ENCODE data around the gene IDH1.
A peak's percentile ranks its signal among the peaks of the same experiment; 100 is the strongest.
"Not testable (repeated sequence)": the region's sequence is repeated elsewhere in the genome, so short reads cannot be mapped to it uniquely, and the experiment has no call there.

Gene IDH1

GRCh38 chr2:208254871-208255556 is at the start of gene IDH1:
TSS of gene IDH1 (minus strand) at chr2:208255071. CDS start at chr2:208251551, 3,520 bp downstream.
- peak; percentile 93 to 98 (median 96) for DNase-seq (ENCODE audit: low read depth in 4 of 4, low spot score in 1 of 4)

GRCh38 chr2:208304157-208304556 is 49.3 kb upstream of the IDH1 start:
- no peak for DNase-seq (ENCODE audit: low read depth in 4 of 4, low spot score in 1 of 4)

- DNase-seq (ENCODE audit: low read depth in 4 of 4, low spot score in 1 of 4) = no peak
Observed at GRCh38 chr2:208300847-208301618, 46.2 kb upstream of the IDH1 start.

DNA sequence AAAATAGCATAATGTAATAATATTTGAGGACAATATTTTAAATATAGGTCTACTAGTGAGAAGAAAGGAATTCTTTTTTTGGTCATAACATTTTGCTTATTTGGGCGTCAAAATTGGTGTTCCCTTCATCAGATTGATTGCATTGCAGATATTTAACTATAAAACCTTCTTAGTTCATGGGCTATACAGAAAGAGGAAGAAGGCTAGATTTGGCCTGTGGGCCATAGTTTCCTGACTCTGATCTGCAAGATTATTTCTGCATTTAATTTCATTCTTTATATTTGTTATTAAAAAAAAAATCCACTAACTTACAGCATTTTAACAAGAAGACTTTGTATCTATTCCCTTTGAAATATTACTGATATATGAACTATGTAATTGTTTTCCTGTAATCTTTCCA is 43.1 kb upstream of the IDH1 start:
- DNase-seq (ENCODE audit: low read depth in 4 of 4, low spot score in 1 of 4) = no peak

DNA sequence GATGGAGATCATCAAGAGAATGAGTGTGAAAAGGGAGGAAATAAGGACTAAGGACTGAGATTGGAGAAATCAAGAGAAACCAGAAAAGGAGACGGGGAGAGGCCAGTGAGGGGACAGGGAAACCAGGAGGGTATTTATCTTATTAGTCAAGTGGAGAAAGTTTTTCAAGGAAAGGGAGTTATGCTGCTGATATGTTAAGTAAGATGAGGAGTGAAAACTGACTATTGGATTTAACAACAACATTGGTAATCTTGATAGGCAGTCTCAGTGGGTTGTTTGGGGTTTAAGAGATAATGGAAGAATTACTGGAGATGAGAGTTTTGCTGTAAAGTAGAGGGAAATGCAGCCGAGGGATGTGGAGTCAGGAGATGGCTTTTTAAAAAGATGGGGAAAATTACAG is 41.7 kb upstream of the IDH1 start:
- no peak for DNase-seq (ENCODE audit: low read depth in 4 of 4, low spot score in 1 of 4)

GRCh38 chr2:208295834-208296233 is 41.0 kb upstream of the IDH1 start:
- DNase-seq (ENCODE audit: low read depth in 4 of 4, low spot score in 1 of 4) = no peak

- no peak for DNase-seq (ENCODE audit: low read depth in 4 of 4, low spot score in 1 of 4)
Observed at GRCh38 chr2:208294482-208295024, 39.7 kb upstream of the IDH1 start.

GRCh38 chr2:208285853-208286252 is 31.0 kb upstream of the IDH1 start:
- DNase-seq (ENCODE audit: low read depth in 4 of 4, low spot score in 1 of 4) = no peak

- DNase-seq (ENCODE audit: low read depth in 4 of 4, low spot score in 1 of 4) = no peak
Observed at GRCh38 chr2:208280933-208281332, 26.1 kb upstream of the IDH1 start.

- DNase-seq (ENCODE audit: low read depth in 4 of 4, low spot score in 1 of 4) = no peak
Observed at GRCh38 chr2:208280234-208280633, 25.4 kb upstream of the IDH1 start.

DNA sequence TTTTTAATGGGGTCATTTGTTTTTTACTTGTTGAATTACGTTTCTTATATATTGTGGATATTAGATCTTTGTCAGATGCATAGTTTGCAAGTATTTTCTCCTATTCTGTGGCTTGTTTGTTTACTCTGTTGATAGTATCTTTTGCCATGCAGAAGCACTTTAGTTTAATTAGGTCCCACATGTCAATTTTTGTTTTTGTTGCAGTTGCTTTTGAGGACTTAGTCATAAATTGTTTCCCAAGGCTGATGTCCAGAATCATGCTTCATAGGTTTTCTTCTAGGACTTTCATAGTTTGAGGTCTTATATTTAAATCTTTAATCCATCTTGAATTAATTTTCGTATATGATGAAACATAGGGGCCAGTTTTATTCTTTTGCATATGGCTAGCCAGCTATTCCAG is 24.4 kb upstream of the IDH1 start:
- DNase-seq (ENCODE audit: low read depth in 4 of 4, low spot score in 1 of 4) = no peak

- no peak for DNase-seq (ENCODE audit: low read depth in 4 of 4, low spot score in 1 of 4)
Observed at GRCh38 chr2:208278549-208278948, 23.7 kb upstream of the IDH1 start.

DNA sequence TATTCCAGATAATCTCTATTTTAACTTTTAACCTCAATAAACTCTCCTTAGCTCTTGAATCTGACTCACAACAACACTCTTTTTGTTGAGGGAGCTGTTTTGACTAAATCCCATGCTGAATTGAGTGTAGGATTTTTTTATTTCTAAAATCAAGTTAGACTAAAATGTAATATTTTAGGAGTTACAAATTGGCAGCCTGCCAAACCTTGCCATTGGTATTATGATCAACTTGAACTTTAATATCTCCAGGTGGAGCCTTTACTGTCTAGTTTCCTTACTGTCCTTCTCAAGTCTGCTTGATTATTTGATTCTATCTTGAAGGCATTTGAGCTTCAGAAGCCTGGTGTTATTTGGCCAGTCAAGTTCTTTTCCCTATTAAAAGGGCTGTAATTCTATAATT is 19.9 kb upstream of the IDH1 start:
- no peak for DNase-seq (ENCODE audit: low read depth in 4 of 4, low spot score in 1 of 4)

DNA sequence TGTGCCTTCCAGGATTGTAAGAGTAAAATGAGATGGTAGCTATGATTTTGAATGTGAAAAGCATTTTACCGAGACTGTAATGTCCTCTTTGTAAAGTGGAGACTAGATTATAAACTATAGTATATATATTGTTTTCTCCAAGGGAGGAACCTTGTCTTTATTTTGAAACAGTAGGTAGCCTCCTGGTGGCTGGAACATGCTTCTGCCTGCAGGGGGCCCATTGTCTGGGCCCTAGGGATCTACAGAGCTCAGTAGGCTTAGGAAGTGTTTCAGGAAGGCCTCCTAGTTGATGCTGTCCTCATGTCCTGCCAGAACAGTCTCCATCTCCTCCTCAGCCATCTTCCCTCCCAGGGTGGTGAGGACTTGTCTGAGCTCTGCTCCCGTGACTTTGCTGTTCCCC is 14.2 kb upstream of the IDH1 start:
- DNase-seq (ENCODE audit: low read depth in 4 of 4, low spot score in 1 of 4) = no peak

GRCh38 chr2:208268156-208268952 is 13.5 kb upstream of the IDH1 start:
- DNase-seq (ENCODE audit: low read depth in 4 of 4, low spot score in 1 of 4) = no peak

- not testable (repeated sequence) for DNase-seq (ENCODE audit: low read depth in 4 of 4, low spot score in 1 of 4)
Observed at GRCh38 chr2:208267526-208267925, 12.7 kb upstream of the IDH1 start.

DNA sequence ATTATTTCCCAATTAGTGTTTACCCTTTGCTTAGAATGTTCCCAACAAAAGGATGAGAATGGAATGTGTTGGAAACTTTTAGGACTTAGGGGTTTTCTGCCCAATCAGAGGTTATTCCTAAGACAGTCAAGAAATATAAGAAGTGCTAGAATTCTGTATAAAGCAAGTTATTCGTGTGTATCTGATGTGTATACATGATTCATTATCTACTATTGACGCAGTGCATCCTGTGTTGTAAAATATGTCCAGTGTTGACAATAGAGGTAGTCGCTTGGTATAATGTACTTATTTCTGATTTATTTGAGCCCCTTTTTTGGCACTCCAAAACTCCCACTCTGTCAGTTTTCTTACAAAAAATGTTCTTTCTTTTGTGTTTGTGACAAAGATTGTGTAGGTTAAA is 12.1 kb upstream of the IDH1 start:
- no peak for DNase-seq (ENCODE audit: low read depth in 4 of 4, low spot score in 1 of 4)

GRCh38 chr2:208266553-208266893 is 11.7 kb upstream of the IDH1 start:
- no peak for DNase-seq (ENCODE audit: low read depth in 4 of 4, low spot score in 1 of 4)

DNA sequence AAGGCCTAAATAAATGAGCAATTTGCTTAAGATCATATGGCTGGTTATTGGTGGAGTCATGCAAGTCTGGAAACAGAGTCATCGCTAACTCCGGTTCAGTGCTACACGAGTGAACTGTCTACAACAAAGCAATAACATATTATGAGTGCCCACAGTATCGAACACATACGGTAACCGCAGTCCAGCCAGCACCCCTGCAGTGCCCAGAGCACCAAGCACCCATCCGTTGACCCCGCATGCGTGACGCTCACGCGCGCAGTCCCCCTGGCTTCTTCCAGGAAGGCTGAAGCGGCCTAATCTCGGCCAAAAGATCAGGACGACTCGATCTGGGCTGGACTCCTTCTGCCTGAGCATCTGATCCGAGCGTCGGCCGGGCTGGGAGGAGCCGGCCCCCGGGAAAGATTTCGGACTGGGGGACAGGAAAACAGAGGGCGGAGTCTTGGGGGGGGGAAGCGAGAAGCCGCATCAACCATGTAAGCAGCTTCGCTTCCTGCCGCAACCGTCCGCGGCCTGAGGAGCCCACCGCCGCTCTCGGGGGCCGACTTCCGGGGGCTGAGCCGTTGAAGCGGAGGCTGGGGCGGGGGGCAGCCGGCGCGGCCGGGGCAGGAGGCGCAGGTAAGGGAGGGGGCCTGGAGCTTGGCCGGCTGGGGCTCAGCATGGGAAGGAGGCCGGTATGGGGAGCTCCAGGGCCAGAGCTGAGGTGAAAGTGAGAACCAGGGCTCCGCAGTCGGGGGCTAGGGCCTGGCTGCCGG is 11.1 kb upstream of the IDH1 start, which contains the start of gene PIKFYVE:
PIKFYVE (plus strand) TSS at position 455 of the 752 bp plus-strand sequence. CDS start 5,265 bp downstream, outside the sequence.
- peak; percentile 69 to 85 (median 75) for DNase-seq (ENCODE audit: low read depth in 4 of 4, low spot score in 1 of 4)

DNA sequence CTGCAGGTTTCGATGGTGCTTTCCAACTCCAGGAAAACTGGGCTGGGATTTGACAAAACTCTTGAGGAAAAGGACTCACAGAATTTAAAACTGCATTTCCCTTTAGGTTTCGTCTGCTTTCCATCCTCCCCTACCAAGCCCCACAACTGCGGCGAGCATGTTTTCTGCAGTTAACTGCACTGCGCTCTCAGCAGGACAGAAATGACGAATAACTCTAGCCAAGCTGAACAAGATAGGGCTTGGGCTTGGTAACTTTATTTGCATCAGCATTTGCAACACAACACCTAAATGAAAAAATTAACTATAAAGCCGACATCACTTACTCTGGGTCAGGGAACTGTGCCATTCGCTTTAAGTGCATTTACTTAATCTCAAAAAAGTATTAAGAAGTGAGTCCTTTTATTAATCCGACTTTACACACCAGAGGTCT is 10.5 kb upstream of the IDH1 start:
- no peak for DNase-seq (ENCODE audit: low read depth in 4 of 4, low spot score in 1 of 4)
